K562 (cell line): ENCODE data around the gene MEF2B. TPM values are rescaled to one million over a fixed set of nuclear protein-coding genes. Genes with fewer than 3 reads are reported as not detected.

Source experiments
- ATAC-seq: fragments of 200-7000 bp; cut with Tn5 transposase; 3 replicates; pipeline ENCODE4 v1.9.1; 2020; ENCODE audit warnings: moderate library complexity
- BruUV-seq: library from RNA; stranded (reverse); fragments of 400-500 nt; replicated peaks from 2 replicates; lab custom pipeline; 2021; lab: Mats Ljungman, UMichigan
- CTCF ChIA-PET: fragments of 300-600 bp; formaldehyde crosslinking; extraction: SDS; loops from one replicate; lab custom pipeline; 2021; ENCODE audit warnings: low intra/inter-chr PET ratio; lab: Yijun Ruan, JAX
- POLR2A ChIA-PET: fragments of 300-600, 350-650 bp; sonication (Branson Sonifier 250); formaldehyde crosslinking; extraction: SDS; loops from one replicate; lab custom pipeline; 2021; ENCODE audit warnings: antibody characterized with exemption, inconsistent platforms; lab: Yijun Ruan, JAX
- DNase-seq, 4 experiments: peaks; one replicate each; pipeline versions ENCODE4 v3.0.0 to v3.0.0-alpha.2; 2011 to 2018; ENCODE audit warnings: low spot score in 3 of 4, mixed read lengths in 3 of 4; ENCODE audit errors: extremely low read depth in 1 of 4
- FAIRE-seq: peaks from 2 replicates; lab custom pipeline; 2011; peaks lifted over from hg19 to GRCh38; lab: Jason Lieb, UNC
- H2AFZ ChIP-seq: 2 replicates; pipeline ENCODE4 v1.6.0; 2011; ENCODE audit warnings: low read depth, low read length, control low read depth, inconsistent platforms
- H3K27ac ChIP-seq: fragments of 200-600 bp; 3 replicates; pipeline ENCODE4 v1.8.0; 2011; ENCODE audit warnings: low read depth, mild to moderate bottlenecking, control low read depth, inconsistent platforms, low read length, moderate library complexity, mixed read lengths; ENCODE audit errors: extremely low read depth
- H3K27me3 ChIP-seq, 2 experiments: fragments of 300-600 bp in 1 of 2; 2 replicates in 1 of 2; 3 replicates in 1 of 2; pipeline versions ENCODE4 v1.6.0 to v1.8.0; 2011; ENCODE audit warnings: inconsistent platforms in 2 of 2, low read length in 2 of 2, mild to moderate bottlenecking in 1 of 2, mixed read lengths in 1 of 2, moderate library complexity in 1 of 2; ENCODE audit not compliant: control insufficient read depth in 2 of 2, insufficient read depth in 2 of 2
- H3K36me3 ChIP-seq: fragments of 300-600 bp; 3 replicates; pipeline ENCODE4 v1.8.0; 2011; ENCODE audit warnings: mild to moderate bottlenecking, low read length, inconsistent platforms; ENCODE audit not compliant: control insufficient read depth, insufficient read depth
- H3K4me1 ChIP-seq, 2 experiments: fragments of 200-600 bp in 1 of 2; replicated peaks in 1 of 2; 2 replicates in 1 of 2; 3 replicates in 1 of 2; pipeline versions ENCODE4 v1.5.1 to v1.8.0; 2011; ENCODE audit warnings: inconsistent platforms in 2 of 2, low read length in 2 of 2, mild to moderate bottlenecking in 1 of 2, mixed read lengths in 1 of 2, moderate library complexity in 1 of 2; ENCODE audit not compliant: control insufficient read depth in 2 of 2, insufficient read depth in 2 of 2
- H3K4me2 ChIP-seq: 2 replicates; pipeline ENCODE4 v1.6.1; 2011; ENCODE audit warnings: low read length, control low read depth, inconsistent platforms, mixed read lengths; ENCODE audit not compliant: insufficient read depth
- H3K4me3 ChIP-seq: fragments of 200-600 bp; sonication (generic), shearing (Covaris generic); 2 replicates; pipeline ENCODE4 v1.5.1; 2016; ENCODE audit warnings: control low read depth, inconsistent platforms
- H3K79me2 ChIP-seq: fragments of 200-600 bp; 3 replicates; pipeline ENCODE4 v1.8.0; 2011; ENCODE audit warnings: low read length, inconsistent platforms; ENCODE audit not compliant: control insufficient read depth, insufficient read depth
- H3K9ac ChIP-seq, 2 experiments: 2 replicates each; pipeline versions ENCODE4 v1.6.0 to v1.6.1; 2011; ENCODE audit warnings: low read depth in 2 of 2, low read length in 2 of 2, control low read depth in 1 of 2, inconsistent platforms in 1 of 2, mild to moderate bottlenecking in 1 of 2, mixed read lengths in 1 of 2; ENCODE audit not compliant: insufficient read depth in 1 of 2
- H3K9me1 ChIP-seq: one replicate; pipeline ENCODE4 v1.6.0; 2011; ENCODE audit warnings: inconsistent platforms, mild to moderate bottlenecking, low read length, moderate library complexity; ENCODE audit not compliant: control insufficient read depth, insufficient read depth
- H3K9me3 ChIP-seq: replicated peaks from 2 replicates; pipeline ENCODE4 v1.5.1; 2011; ENCODE audit warnings: low read depth, low read length, inconsistent platforms; ENCODE audit not compliant: control insufficient read depth, insufficient read depth
- H4K20me1 ChIP-seq: replicated peaks from 2 replicates; pipeline ENCODE4 v1.6.1; 2011; ENCODE audit warnings: low read length, inconsistent platforms, mixed read lengths; ENCODE audit not compliant: control insufficient read depth, insufficient read depth
- POLR2H ChIP-seq: IDR thresholded peaks from 2 replicates; pipeline ENCODE4 v1.6.1; 2016; ENCODE audit warnings: missing genetic modification characterization, low read depth, mild to moderate bottlenecking, control low read depth, missing compliant biosample characterization, moderate library complexity
- TARDBP ChIP-seq: fragments of 450-650 bp; IDR thresholded peaks from 2 replicates; pipeline ENCODE4 v1.6.1; 2016
- ZBED1 ChIP-seq: IDR thresholded peaks from 2 replicates; pipeline ENCODE4 v1.6.1; 2014
- ZNF263 ChIP-seq: sonication (generic); formaldehyde crosslinking; IDR thresholded peaks from 2 replicates; pipeline ENCODE4 v1.8.0; 2022; ENCODE audit warnings: mild to moderate bottlenecking, missing genetic modification reagents, borderline replicate concordance
- ZNF785 ChIP-seq: fragments of 250-450 bp; sonication (Bioruptor Pico); IDR thresholded peaks from 2 replicates; pipeline ENCODE4 v1.4.0; 2020; ENCODE audit warnings: mild to moderate bottlenecking
- WGBS: fragments of 100-300 bp; shearing (Covaris generic); methylation state at CpG from one replicate; pipeline ENCODE4 v1.1.6; 2016; ENCODE audit warnings: low coverage, mixed read lengths; ENCODE audit not compliant: insufficient coverage; ENCODE audit errors: missing lambda C conversion rate; 5-methylcytosine and 5-hydroxymethylcytosine counted together
- in situ Hi-C: fragments of 300-500 bp; cut with MboI; formaldehyde crosslinking; loops from 4 replicates; pipeline ENCODE4 v1.15.0; 2018; ENCODE audit warnings: inconsistent platforms, mixed read lengths
- intact Hi-C: fragments of 100-400 bp; cut with micrococcal nuclease; formaldehyde crosslinking; loops from 2 replicates; pipeline ENCODE4 v1.14.2; 2022
- polyA plus RNA-seq, 8 experiments: library from polyadenylated mRNA; depleted of rRNA in 4 of 8; stranded (reverse) in 5 of 8; unstranded in 3 of 8; fragments of >200 nt; fragmentation: Nextera tagmentation in 2 of 8; fragmentation: Illumina TruSeq in 1 of 8; extraction: Ambion mirVana in 2 of 8; extraction: Trizol in 1 of 8; gene quantifications; 2 replicates each; pipeline versions ENCODE4 v1.2.1 to v1.2.3, GENCODE V29; 2011 to 2014; ENCODE audit warnings: inconsistent platforms in 1 of 8, missing spikeins in 1 of 8
- total RNA-seq, 7 experiments: library from RNA; depleted of rRNA in 6 of 7; stranded (reverse); fragments of >200 nt in 6 of 7; fragmentation: Illumina TruSeq in 2 of 7; extraction: Trizol in 2 of 7; gene quantifications; 2 replicates each; pipeline versions ENCODE4 v1.2.1 to v1.2.3, GENCODE V29; 2011 to 2021; ENCODE audit warnings: low replicate concordance in 1 of 7
- TF ChIP-seq, protein P1 (sequence below): fragments of 450-650 bp; IDR thresholded peaks from 2 replicates; pipeline ENCODE4 v1.6.1; 2016; ENCODE audit warnings: low read depth, mild to moderate bottlenecking, moderate library complexity

MEF2B gene
- total and polyA plus RNA-seq, 9 of the 15 experiments (the other 6 are each of a cell fraction or from before 2014, with no cell fraction given) = 0.14 to 1.9 (median 0.71) TPM; not detected in 3

GRCh38 chr19:19181488-19181998 is 11.5 kb upstream of the MEF2B start:
- DNase-seq (no peak), FAIRE-seq (no peak), ATAC-seq (no peak)
- intact Hi-C loops (no loop called here), in situ Hi-C loops (no loop called here)
- peaks cover 42% of the 10 kb centered on the region; the same call in 1 of the 3 replicates for H3K36me3 ChIP-seq
- ChIA-PET CTCF (no interaction called here), POLR2A (interaction anchor here (0.6 kb wide), 1 partner anchor 38 kb away, joined by 3 read pairs; no protein-coding TSS in a partner anchor)
- peaks cover 11 to 34% of the 10 kb centered on the region in 2 experiments; a peak in 4 of 5 replicates for H3K4me1 ChIP-seq
- H3K9me1 ChIP-seq = peaks cover 9% of the 10 kb centered on the region
- H2AFZ ChIP-seq = no peak overlapping the region
- no peak overlapping the region for H3K4me2 ChIP-seq
- TF ChIP-seq ZNF263 (CRISPR knock-in tag) = no peak
- no peak for TF ChIP-seq ZNF785 (CRISPR knock-in tag)
- no peak for TF ChIP-seq TARDBP
- TF ChIP-seq POLR2H (tag) = no peak
- TF ChIP-seq, protein P1, sequence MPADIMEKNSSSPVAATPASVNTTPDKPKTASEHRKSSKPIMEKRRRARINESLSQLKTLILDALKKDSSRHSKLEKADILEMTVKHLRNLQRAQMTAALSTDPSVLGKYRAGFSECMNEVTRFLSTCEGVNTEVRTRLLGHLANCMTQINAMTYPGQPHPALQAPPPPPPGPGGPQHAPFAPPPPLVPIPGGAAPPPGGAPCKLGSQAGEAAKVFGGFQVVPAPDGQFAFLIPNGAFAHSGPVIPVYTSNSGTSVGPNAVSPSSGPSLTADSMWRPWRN = no peak
- TF ChIP-seq ZBED1 = no peak
- BruUV-seq = no TSS peak
- WGBS = 74% methylated on average over 8 of the region's 9 CpGs
- no peaks in the 10 kb centered on the region for H3K27me3 ChIP-seq
- no peaks in the 10 kb centered on the region; the same call in 1 of the 2 replicates for H3K9me3 ChIP-seq
- no peaks in the 10 kb centered on the region for H4K20me1 ChIP-seq
- H3K9ac ChIP-seq = peak overlapping the region in 1 of 2 experiments; percentile 71; a peak in 1 of 4 replicates
- no peaks in the 10 kb centered on the region for H3K79me2 ChIP-seq
- H3K4me3 ChIP-seq = no peak overlapping the region
- no peak overlapping the region for H3K27ac ChIP-seq
